ENCODE data around the gene GPBP1.

GRCh38 chr5:57216714-57217113 lies 42.9 kb downstream of the GPBP1 start:
- TF ChIP-seq, protein P1, sequence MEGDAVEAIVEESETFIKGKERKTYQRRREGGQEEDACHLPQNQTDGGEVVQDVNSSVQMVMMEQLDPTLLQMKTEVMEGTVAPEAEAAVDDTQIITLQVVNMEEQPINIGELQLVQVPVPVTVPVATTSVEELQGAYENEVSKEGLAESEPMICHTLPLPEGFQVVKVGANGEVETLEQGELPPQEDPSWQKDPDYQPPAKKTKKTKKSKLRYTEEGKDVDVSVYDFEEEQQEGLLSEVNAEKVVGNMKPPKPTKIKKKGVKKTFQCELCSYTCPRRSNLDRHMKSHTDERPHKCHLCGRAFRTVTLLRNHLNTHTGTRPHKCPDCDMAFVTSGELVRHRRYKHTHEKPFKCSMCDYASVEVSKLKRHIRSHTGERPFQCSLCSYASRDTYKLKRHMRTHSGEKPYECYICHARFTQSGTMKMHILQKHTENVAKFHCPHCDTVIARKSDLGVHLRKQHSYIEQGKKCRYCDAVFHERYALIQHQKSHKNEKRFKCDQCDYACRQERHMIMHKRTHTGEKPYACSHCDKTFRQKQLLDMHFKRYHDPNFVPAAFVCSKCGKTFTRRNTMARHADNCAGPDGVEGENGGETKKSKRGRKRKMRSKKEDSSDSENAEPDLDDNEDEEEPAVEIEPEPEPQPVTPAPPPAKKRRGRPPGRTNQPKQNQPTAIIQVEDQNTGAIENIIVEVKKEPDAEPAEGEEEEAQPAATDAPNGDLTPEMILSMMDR (conservative IDR thresholded peaks at IDR 0.05 in 1 of 2, IDR thresholded peaks at IDR 0.05 in 1 of 2; ENCODE audit: low read depth in 1 of 2, low read length in 2 of 2) = no peak
- TF ChIP-seq EZH2 (IDR thresholded peaks at IDR 0.05; ENCODE audit: low read length, missing control alignments) = no peak
